Measurements from ENCODE around the gene NKD1. TPM values are rescaled to one million over a fixed set of nuclear protein-coding genes. Genes with fewer than 3 reads are reported as not detected.

Gene NKD1
- total RNA-seq, 6 donors from 2014 or later: 9.9 to 59.7 (median 21.4) TPM

- TF ChIP-seq POLR2A (IDR thresholded peaks at IDR 0.05) (no peak), EP300 (IDR thresholded peaks at IDR 0.05) (no peak), CTCF (IDR thresholded peaks at IDR 0.05) (no peak), POLR2AphosphoS5 (IDR thresholded peaks at IDR 0.05) (no peak)
- peaks cover 0 to 15% (median 10%) of the 10 kb centered on the region in 4 donors for H3K4me1 ChIP-seq
- H3K9me3 ChIP-seq: no peaks in the 10 kb centered on the region
- 84 to 86% methylated on average over 12 to 17 of the region's 17 CpGs for WGBS, 2 donors
- no peak for DNase-seq
- no peaks in the 10 kb centered on the region for H3K27me3 ChIP-seq
- ATAC-seq (ENCODE audit: low FRiP score in 2 of 2): no peak
- no peak overlapping the region for H3K27ac ChIP-seq
- no peaks in the 10 kb centered on the region for H3K36me3 ChIP-seq
- no peak overlapping the region for H3K4me3 ChIP-seq
These were observed 46.4 kb downstream of the NKD1 start for GRCh38 chr16:50594308-50595260.

GRCh38 chr16:50595859-50596258, 47.7 kb downstream of the NKD1 start:
- Histone ChIP-seq H3K9me3 (no peaks in the 10 kb centered on the region), H3K27ac (peak overlapping the region in 1 of 4 donors; percentile 64), H3K27me3 (no peaks in the 10 kb centered on the region), H3K36me3 (no peaks in the 10 kb centered on the region), H3K4me3 (no peak overlapping the region), H3K4me1 (peaks cover 0 to 15% (median 10%) of the 10 kb centered on the region in 4 donors)
- ATAC-seq (ENCODE audit: low FRiP score in 2 of 2) (no peak), DNase-seq (no peak)
- WGBS, 2 donors: 89 to 100% methylated on average over 1 to 2 of the region's 2 CpGs
- TF ChIP-seq EP300 (IDR thresholded peaks at IDR 0.05) (no peak), POLR2AphosphoS5 (IDR thresholded peaks at IDR 0.05) (no peak), POLR2A (IDR thresholded peaks at IDR 0.05) (no peak), CTCF (IDR thresholded peaks at IDR 0.05) (no peak)

GRCh38 chr16:50596762-50597450, 48.7 kb downstream of the NKD1 start:
- ATAC-seq (ENCODE audit: low FRiP score in 2 of 2): no peak
- WGBS, 2 donors: 74 to 81% methylated on average over 13 of the region's 13 CpGs
- H3K4me3 ChIP-seq: no peak overlapping the region
- H3K9me3 ChIP-seq: no peaks in the 10 kb centered on the region
- peak overlapping the region in 3 of 4 donors; percentile 34 to 64 (median 46) for H3K27ac ChIP-seq
- TF ChIP-seq POLR2A (IDR thresholded peaks at IDR 0.05): no peak
- TF ChIP-seq POLR2AphosphoS5 (IDR thresholded peaks at IDR 0.05): no peak
- no peak for TF ChIP-seq CTCF (IDR thresholded peaks at IDR 0.05)
- no peak for TF ChIP-seq EP300 (IDR thresholded peaks at IDR 0.05)
- no peaks in the 10 kb centered on the region for H3K36me3 ChIP-seq
- peaks cover 6 to 24% (median 13%) of the 10 kb centered on the region in 4 donors for H3K4me1 ChIP-seq
- no peaks in the 10 kb centered on the region for H3K27me3 ChIP-seq
- peak in 1 of 2 donors; percentile 52 for DNase-seq

- no peak for ATAC-seq (ENCODE audit: low FRiP score in 2 of 2)
- Histone ChIP-seq H3K9me3 (no peaks in the 10 kb centered on the region), H3K27me3 (no peaks in the 10 kb centered on the region), H3K4me3 (no peak overlapping the region), H3K36me3 (no peaks in the 10 kb centered on the region), H3K27ac (peak overlapping the region; percentile 30 to 65 (median 61)), H3K4me1 (peaks cover 8 to 23% (median 14%) of the 10 kb centered on the region in 4 donors)
- TF ChIP-seq EP300 (IDR thresholded peaks at IDR 0.05) (no peak), POLR2A (IDR thresholded peaks at IDR 0.05) (no peak), POLR2AphosphoS5 (IDR thresholded peaks at IDR 0.05) (no peak), CTCF (IDR thresholded peaks at IDR 0.05) (no peak)
- DNase-seq: no peak
- 87 to 90% methylated on average over 16 to 17 of the region's 17 CpGs for WGBS, 2 donors
These were observed 49.5 kb downstream of the NKD1 start for GRCh38 chr16:50597563-50598255.
